GM12872 (cell line): ENCODE data around the gene PRPS2.
A peak's percentile ranks its signal among the peaks of the same experiment; 100 is the strongest.

Experiments
- TF ChIP-seq, protein P1 (sequence below): IDR thresholded peaks from 3 replicates; pipeline ENCODE4 v1.5.1; 2011; ENCODE audit warnings: low read depth, mild to moderate bottlenecking, low read length, moderate library complexity; ENCODE audit not compliant: insufficient read depth

Gene PRPS2

DNA sequence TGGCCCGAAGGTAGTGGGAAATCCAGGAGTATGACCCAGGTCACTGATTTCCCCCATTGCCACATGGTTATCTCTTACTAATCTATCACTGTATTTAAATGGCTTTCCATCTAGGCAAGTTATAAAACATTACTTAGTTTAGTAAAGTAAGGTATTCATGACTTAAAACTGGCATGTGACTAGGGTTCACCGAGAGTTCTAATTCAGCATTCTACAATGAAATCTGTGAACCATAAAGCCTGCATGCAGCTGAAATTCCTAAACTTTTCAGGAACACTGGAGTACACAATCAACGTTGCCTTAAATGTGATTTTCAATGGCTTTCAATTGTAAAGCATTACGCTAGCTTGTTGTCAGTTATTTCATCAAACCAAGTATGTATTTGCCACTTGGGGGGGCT lies 22.7 kb upstream of the PRPS2 start:
- TF ChIP-seq, protein P1, sequence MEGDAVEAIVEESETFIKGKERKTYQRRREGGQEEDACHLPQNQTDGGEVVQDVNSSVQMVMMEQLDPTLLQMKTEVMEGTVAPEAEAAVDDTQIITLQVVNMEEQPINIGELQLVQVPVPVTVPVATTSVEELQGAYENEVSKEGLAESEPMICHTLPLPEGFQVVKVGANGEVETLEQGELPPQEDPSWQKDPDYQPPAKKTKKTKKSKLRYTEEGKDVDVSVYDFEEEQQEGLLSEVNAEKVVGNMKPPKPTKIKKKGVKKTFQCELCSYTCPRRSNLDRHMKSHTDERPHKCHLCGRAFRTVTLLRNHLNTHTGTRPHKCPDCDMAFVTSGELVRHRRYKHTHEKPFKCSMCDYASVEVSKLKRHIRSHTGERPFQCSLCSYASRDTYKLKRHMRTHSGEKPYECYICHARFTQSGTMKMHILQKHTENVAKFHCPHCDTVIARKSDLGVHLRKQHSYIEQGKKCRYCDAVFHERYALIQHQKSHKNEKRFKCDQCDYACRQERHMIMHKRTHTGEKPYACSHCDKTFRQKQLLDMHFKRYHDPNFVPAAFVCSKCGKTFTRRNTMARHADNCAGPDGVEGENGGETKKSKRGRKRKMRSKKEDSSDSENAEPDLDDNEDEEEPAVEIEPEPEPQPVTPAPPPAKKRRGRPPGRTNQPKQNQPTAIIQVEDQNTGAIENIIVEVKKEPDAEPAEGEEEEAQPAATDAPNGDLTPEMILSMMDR, result no peak

DNA sequence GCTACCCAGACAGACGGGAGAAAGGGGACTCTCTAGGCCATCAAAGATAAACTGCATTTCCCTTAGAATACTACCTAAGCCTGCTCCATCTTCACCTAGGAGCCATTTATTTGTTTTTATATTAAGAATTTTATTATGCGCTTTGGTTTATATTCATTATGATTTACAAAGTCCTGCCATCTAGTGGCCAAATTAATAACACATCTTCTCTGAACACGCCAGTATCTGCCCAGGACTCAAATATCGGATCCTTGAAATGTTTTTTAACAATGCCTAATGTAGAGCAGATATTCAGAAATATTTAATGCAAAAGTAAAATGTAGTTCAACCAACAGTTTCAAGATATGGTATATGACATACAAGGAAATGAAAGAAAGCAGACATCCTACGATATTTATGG lies 20.8 kb upstream of the PRPS2 start:
- TF ChIP-seq, protein P1, result peak; percentile 39; the same call in 2 of the 3 replicates

DNA sequence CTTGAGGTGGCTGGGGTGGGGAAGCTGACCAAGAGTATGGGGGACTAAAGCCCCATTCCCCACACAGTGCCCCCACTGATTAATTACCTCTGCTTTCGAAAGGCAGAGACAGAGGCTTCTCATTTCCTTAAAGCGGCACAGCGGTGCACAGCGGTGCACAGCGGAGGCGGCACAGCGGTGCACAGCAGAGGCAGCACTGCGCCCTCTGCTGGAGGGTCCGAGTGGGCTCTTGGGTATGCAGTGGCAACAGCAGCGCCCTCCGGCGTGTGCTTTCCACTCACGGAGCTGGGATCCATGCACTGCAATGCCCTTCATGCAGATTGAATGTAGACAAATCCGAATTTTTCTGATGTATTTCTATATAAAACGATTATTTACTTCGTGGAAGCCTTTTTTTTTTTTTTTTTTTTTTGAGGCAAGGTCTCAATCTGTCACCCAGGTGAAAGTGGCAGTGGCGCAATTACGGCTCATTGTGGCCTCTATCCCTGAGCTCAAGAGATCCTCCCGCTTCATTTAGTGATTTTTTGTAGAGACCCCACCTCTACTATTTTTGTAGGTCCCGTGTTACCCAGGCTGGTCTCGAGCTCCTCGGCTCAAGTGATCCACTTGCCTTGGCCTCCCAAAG lies 19.7 kb upstream of the PRPS2 start:
- TF ChIP-seq, protein P1, result peak; percentile 90

DNA sequence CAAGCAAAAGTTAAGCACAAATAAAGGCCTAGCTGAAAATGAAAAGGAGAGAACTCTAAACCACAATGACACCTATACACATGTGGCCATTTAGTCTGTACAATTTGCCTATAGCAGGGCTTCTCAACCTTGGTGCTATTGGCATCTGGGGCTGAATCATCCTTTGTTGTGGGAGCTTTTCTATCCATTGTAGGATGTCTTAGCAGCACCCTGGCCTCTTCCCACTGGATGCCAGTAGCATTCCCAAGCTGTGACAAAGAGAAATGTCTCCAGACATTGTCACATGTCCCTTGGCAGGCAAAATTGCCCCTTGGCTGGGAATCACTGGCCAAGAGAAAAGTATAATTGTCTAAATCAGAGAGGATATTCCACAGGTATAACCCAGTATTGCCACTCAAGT lies 13.5 kb upstream of the PRPS2 start:
- TF ChIP-seq, protein P1, result no peak

DNA sequence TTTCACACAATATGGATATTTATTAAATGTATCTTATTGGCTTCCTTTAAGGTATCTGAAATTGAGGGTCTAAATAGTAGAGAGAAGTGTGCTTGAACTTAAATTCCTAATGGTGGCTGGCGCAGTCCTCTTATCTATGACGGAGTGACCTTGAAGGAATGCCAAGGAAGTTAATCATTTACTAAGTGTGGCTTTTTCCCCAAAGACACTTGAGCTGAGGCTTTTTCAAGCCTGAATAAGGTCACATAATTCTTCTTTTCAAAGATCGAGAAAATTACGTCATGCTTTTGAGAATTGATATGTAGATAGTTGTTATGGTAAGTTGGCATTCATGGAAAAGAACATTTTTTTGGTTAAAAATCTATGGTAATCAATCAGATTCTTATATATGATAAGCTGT lies 11.7 kb upstream of the PRPS2 start:
- TF ChIP-seq, protein P1, result no peak

DNA sequence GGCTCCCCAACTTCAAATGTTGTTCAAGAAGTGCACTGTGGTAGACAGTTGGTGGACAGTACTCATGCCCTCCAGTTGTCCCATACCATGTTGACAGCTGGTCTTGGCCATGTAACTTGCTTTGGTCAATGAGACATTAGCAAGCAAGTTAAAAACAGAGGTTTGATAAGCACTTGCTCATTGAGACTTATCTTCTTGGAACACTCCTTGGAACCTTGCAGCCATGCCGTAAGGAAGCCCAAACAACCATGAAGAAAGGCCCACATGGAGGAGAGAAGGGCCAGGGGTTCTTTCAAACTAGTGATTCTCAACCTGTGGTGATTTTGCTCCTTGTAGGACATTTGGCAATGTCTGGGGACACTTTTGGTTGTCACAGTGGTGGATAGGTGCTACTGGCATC lies 2.6 kb upstream of the PRPS2 start:
- TF ChIP-seq, protein P1, result no peak

DNA sequence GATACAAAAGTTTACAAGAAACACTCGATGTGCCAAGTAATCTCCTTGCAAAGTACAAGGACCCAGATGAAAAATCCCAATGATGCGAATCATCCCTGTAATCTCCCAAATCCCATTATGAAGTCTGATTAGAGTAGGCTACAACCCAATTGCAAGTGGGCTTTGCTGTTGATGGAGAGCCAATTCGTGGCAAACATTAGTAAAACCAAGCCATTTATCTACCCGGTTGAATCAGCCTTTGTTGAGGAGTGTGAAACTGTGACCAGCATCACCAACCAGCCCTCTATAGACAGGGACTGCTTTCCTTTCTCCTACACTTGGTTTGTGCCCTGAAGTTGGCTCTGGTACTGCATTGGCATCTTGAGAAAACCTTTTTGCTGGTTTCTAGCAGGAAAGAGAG lies 1.2 kb upstream of the PRPS2 start:
- TF ChIP-seq, protein P1, result no peak
